IMR-90 (cell line): ENCODE results near the gene GAMT.

Source experiments
- CEBPB ChIP-seq: IDR thresholded peaks from 2 replicates; pipeline ENCODE4 v1.6.1; 2012; ENCODE audit warnings: low read depth, low read length, improper control_type of control experiment
- CTCF ChIP-seq: conservative IDR thresholded peaks from 2 replicates; pipeline ENCODE4 v1.5.1; 2012; ENCODE audit warnings: mild to moderate bottlenecking, low read depth, low read length, improper control_type of control experiment
- MXI1 ChIP-seq: IDR thresholded peaks from 2 replicates; pipeline ENCODE4 v1.6.1; 2012; ENCODE audit warnings: low read depth, mild to moderate bottlenecking, low read length, moderate library complexity, borderline replicate concordance
- POLR2A ChIP-seq: IDR thresholded peaks from 2 replicates; pipeline ENCODE4 v1.6.1; 2012; ENCODE audit warnings: mild to moderate bottlenecking, low read depth, low read length
- RAD21 ChIP-seq: IDR thresholded peaks from 2 replicates; pipeline ENCODE4 v1.6.1; 2012; ENCODE audit warnings: low read length, improper control_type of control experiment
- USF2 ChIP-seq: fragments of 150-350 bp; IDR thresholded peaks from 2 replicates; pipeline ENCODE4 v1.6.1; 2017; ENCODE audit warnings: mild to moderate bottlenecking, antibody characterized with exemption, low read length, low read depth

GRCh38 chr19:1441022-1441426, 39.7 kb upstream of the GAMT start:
- TF ChIP-seq MXI1 (no peak), CTCF (no peak), RAD21 (no peak), CEBPB (no peak), USF2 (no peak), POLR2A (no peak)
